Right ventricle myocardium inferior (tissue), 1 donor: ENCODE measurements around the gene B4GALNT2. TPM values are rescaled to one million over a fixed set of nuclear protein-coding genes. Genes with fewer than 3 reads are reported as not detected.

Source experiments
- ATAC-seq: fragments of 200-7000 bp; cut with Tn5 transposase; one replicate; pipeline ENCODE4 v1.9.1; 2020; ENCODE audit warnings: mild to moderate bottlenecking, moderate library complexity
- DNase-seq: peaks from one replicate; pipeline ENCODE4 v3.0.0; 2021; ENCODE audit errors: missing footprints
- intact Hi-C: fragments of 100-400 bp; cut with DNase I; formaldehyde crosslinking; loops from one replicate; pipeline ENCODE4 v1.11.0; 2022
- total RNA-seq: library from RNA; stranded (reverse); fragmentation: NEBNext Ultra II Directional; extraction: Animal tissue kit (Norgen Biotek cat#: 25700); gene quantifications from one replicate; pipeline ENCODE4 v1.2.1, GENCODE V29; 2021
- donor health status: DM: no; HTN: yes; CAD: no; lungs with severe emphysema.

B4GALNT2 gene
- total RNA-seq, 1 donor from 2014 or later, result not detected

DNA sequence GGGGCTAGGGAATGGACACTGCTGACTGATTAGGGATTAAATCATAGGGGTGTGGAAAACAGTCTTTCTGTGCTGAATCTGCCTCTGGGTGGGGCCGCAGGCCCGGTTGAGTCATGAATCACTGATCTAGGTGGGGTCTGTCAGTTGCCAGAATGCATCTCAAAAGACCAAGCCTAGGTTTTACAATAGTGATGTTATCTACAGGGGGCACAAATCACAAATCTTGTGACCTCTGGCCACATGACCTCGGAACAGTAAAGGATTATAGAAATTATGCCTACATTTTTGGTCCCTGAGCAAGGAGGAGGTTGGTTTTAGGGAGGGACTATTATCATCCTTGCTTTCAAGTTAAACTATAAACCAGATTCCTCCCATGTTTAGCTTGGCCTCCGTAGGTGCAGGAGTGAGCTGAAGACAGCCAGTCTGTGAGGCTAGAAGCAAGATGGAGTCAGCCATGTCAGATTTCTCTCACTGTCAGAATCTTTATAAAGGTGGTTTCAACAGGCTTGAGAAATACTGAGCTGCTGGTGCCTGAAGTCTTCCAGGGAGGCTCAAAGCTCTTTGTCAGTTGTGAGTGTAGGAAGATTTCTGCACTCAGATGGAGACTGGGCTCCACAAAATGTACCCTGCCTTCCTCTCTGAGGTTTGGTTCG, 64.9 kb downstream of the B4GALNT2 start:
- intact Hi-C loops, result no loop called here
- no peak for ATAC-seq
- DNase-seq, result no peak

DNA sequence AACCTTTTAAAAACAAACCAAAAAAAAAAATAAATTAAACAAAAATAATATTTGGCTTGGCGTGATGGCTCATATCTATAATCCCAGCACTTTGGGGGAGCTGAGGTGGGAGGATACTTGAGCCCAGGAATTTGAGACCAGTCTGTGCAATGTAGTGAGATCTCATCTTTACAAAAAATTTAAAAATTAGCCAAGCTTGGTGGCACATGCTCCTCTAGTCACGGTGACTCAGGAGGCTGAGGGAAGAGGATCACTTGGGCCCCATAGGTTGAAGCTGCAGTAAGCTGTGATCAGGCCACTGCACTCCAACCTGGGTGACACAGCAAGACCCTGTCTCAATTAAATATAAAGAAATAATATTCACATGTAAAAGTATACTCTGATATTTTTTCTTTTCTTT, 65.6 kb downstream of the B4GALNT2 start:
- no peak for ATAC-seq
- intact Hi-C loops, result no loop called here
- no peak for DNase-seq

GRCh38 chr17:49200423-49201083, 68.0 kb downstream of the B4GALNT2 start:
- ATAC-seq (no peak), DNase-seq (no peak)
- intact Hi-C loops, result no loop called here

DNA sequence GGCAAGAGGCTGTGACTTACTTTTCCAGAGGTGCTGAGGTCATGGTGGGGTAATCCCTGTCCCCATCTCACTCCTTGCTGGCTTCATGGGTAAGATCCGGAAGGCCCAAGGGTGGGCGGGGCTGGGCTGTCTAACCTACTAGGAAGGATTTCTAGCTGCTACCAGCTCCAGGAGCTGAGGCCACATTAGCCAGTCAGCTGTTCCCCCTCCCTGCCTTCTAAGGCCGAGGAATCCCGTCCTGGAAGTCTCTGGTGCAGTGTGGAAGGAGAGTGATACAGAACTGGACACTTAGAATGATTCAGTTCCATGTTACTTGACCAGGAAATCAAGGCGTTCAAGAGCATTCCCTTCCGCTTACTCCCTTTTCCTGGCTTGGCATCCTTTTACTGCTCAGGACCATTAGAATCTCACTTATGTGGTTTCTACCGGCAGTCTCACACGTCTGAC, 68.9 kb downstream of the B4GALNT2 start:
- intact Hi-C loops, result no loop called here

GRCh38 chr17:49203796-49204195, 71.2 kb downstream of the B4GALNT2 start:
- ATAC-seq (no peak), DNase-seq (no peak)
- intact Hi-C loops, result no loop called here

More for the DNA sequence above, 68.9 kb downstream of the B4GALNT2 start:
- DNase-seq (no peak), ATAC-seq (no peak)

DNA sequence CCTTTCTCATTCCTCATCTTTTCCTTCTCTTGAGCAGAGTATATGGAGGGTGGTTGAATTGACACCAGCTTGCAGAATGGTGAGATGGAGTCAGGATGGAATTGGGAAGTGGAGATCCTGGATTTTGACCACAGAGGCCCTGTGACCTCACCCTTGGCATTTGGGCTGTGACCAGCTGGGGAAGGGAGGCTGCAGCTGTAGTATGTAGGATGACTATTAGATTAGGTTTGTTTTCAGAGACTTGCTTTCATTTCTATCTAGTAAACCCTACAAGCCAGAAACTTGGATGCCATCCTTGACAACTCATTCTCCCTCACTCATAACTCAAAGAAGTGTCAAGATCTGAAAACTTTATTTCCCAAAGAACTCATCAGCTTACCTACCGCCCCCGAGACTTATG, 71.9 kb downstream of the B4GALNT2 start:
- no peak for DNase-seq
- no peak for ATAC-seq
- intact Hi-C loops, result no loop called here

- no peak for DNase-seq
- no peak for ATAC-seq
These were observed 76.5 kb downstream of the B4GALNT2 start for GRCh38 chr17:49209061-49209571.

DNA sequence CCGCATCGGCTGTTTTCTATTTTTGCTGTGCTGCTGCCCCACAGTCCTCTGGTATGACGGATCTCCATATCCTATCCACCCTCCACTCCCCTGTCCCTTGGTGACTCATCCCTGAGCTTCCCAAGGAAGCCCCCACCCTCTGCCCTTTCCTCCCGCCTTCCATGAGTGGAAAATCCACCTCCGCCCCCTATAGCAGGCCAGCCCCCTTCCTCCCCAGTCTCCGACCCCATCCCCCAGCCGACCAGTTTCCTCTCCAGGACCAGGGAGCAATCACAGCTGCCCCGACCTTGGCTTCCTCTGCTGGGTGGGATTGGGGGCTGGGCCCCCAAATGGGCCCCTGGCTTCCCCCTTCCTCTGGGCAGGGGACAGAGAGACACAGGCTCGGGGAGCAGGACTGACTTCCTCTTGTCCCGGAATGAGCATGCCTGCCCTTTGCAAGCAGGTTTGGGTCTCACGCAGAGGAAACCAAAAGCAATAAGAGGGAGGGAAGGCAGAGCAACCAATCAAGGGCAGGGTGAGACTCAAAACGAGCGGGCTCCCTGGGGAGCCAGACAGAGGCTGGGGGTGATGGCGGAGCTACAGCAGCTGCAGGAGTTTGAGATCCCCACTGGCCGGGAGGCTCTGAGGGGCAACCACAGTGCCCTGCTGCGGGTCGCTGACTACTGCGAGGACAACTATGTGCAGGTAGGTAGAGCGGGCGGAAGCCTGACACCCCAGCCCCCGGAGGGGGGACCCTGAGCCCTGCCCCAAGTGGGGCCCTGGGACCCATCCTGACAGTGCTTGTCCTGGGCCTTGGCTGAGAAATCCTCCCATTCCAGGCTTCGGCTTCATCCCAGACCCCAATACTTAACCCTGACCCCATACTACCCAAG, 77.8 kb downstream of the B4GALNT2 start, which contains the start of the genes ABI3 and GNGT2:
Gene ABI3, plus strand, starts transcription at position 550 of the 872 bp plus-strand sequence. Its CDS starts 18 bp downstream, at position 568.
Gene GNGT2, minus strand, starts transcription at position 417 of the 872 bp plus-strand sequence. CDS start 3,152 bp downstream, outside the sequence.
- ATAC-seq (peak; percentile 52), DNase-seq (no peak)
- intact Hi-C loops, result no loop called here

More at GRCh38 chr17:49209061-49209571, 76.5 kb downstream of the B4GALNT2 start:
- intact Hi-C loops, result no loop called here

GRCh38 chr17:49213399-49213798, 80.8 kb downstream of the B4GALNT2 start:
- intact Hi-C loops, result no loop called here
- DNase-seq (no peak), ATAC-seq (no peak)

- DNase-seq (no peak), ATAC-seq (no peak)
- intact Hi-C loops, result no loop called here
These were observed 81.3 kb downstream of the B4GALNT2 start for GRCh38 chr17:49213847-49214246.

DNA sequence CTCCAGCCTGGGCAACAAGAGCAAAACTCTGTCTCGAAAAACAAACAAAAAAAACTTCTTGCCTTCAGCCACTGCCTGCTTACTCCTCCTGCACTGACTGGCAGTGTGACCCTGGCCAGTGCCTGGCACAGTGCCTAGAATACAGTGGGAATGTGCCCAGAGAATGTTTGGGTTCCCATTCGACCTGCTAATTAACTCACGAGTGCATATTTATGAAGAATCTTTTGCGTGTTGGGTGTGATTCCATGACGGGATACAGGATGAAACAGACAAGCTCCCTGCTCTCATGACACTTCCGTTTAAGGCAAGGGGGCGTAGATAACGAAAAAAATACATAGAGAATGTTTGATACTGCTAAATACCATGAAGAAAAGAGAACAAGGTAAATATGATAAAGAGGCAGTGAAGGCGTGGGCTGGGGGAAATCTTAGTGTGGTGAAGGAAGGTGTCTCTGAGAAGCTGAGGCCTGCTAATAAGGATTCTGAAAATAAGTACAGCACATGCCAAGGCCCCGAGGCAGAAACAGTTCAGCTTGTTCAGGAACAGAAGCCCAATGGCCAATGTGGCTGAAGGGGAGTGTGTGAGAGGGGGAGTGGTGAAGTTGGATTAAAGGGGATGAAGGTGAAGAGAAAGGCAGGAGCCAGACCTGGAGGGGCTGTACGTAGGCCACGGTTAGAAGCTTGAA, 82.2 kb downstream of the B4GALNT2 start:
- no peak for DNase-seq
- ATAC-seq, result no peak
- intact Hi-C loops, result no loop called here

DNA sequence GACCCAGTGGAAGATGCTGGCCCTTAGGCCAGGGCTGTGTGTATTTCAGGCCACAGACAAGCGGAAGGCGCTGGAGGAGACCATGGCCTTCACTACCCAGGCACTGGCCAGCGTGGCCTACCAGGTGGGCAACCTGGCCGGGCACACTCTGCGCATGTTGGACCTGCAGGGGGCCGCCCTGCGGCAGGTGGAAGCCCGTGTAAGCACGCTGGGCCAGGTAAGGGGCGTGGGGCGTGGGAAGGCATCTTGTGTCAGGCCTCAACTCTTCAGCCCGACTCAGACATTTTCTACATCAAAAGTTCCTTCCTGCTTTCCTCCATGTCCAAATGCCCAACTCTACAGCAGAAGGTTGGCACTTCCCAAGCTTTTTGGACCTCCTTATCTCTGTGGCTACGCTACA, 83.9 kb downstream of the B4GALNT2 start:
- intact Hi-C loops, result loop anchor here (2.0 kb wide), 1 partner anchor 24 kb away; no protein-coding TSS in a partner anchor
- ATAC-seq, result no peak
- no peak for DNase-seq

DNA sequence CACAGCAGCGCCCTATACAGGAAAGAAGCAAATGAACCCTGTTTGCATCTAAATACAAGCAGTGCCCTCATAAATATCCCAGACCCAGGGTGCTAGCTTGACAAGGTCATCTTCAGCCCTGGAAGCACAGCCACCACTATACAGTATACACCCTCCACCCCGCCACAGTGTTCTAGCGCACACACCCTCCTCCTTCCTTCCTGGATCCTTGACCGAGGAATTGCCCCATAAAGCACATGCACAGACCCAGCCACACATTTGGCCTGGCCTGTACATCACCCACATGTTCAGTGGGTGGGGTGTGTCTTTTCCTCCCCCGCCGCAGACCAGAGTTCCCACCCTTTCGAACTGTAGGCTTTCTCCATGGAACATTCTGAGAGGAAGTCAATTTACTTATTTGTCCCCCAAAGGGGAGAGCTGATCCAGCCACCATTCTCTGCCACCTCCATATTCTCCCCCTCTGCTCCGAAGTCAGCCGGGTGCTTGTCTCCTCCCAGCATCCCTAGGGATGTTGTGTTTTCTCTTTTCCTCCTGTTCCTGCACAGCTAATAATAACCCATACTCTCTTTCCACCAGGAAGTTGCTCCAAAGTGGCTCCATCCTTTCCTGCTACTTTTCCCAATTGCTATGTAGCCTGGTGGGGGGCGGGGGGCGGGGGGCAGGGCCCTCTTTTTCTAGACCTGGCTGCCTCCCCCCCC, 84.5 kb downstream of the B4GALNT2 start:
- DNase-seq, result peak; percentile 77
- intact Hi-C loops, result loop anchor here (2.0 kb wide), 1 partner anchor 24 kb away; no protein-coding TSS in a partner anchor
- ATAC-seq, result peak; percentile 79

- ATAC-seq, result peak; percentile 66
- intact Hi-C loops, result loop anchor here (2.0 kb wide), 1 partner anchor 25 kb away; no protein-coding TSS in a partner anchor
- peak; percentile 87 for DNase-seq
These were observed 85.3 kb downstream of the B4GALNT2 start for GRCh38 chr17:49217651-49218413.

GRCh38 chr17:49218941-49219913, 86.7 kb downstream of the B4GALNT2 start:
- intact Hi-C loops, result no loop called here
- DNase-seq (no peak), ATAC-seq (peak; percentile 32)

DNA sequence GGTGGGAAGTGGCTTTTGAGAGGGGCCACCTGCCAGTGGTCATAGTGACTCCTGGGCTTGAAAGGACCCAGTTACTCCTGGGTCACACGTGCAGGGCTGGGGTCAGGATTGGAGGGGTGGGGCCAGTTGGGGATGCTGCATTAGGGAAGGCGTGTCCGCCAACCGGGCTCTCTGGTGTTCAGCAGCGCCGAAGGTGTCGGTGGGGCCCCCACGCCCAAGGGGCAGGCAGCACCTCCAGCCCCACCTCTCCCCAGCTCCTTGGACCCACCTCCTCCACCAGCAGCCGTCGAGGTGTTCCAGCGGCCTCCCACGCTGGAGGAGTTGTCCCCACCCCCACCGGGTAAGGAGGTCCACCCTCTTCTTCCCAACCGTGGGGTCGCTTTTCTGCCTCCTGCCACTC, 87.4 kb downstream of the B4GALNT2 start:
- intact Hi-C loops, result no loop called here
- DNase-seq (no peak), ATAC-seq (no peak)
